ENCODE data around the gene GIT2. TPM values are rescaled to one million over a fixed set of nuclear protein-coding genes. Genes with fewer than 3 reads are reported as not detected.

The GIT2 gene
- total and polyA plus RNA-seq, 8 donors: 6.4 to 98.6 (median 39.2) TPM

- no peaks in the 10 kb centered on the region for H3K27me3 ChIP-seq
- intact Hi-C loops (cut with DNase I; ENCODE audit: low total_unique reads): no loop called here
- no peak overlapping the region for H3K4me3 ChIP-seq
- TF ChIP-seq EP300 (IDR thresholded peaks at IDR 0.05) (no peak), CTCF (IDR thresholded peaks at IDR 0.05) (no peak), POLR2AphosphoS5 (IDR thresholded peaks at IDR 0.05) (no peak), POLR2A (IDR thresholded peaks at IDR 0.05) (no peak)
- no peak for DNase-seq
- peaks cover 43 to 98% (median 94%) of the 10 kb centered on the region in 4 donors for H3K36me3 ChIP-seq
- H3K4me1 ChIP-seq: peaks cover 0 to 12% (median 0%) of the 10 kb centered on the region in 4 donors
- H3K27ac ChIP-seq: peak overlapping the region in 2 of 5 donors; percentile 31 to 69
- H3K9me3 ChIP-seq: no peaks in the 10 kb centered on the region
- WGBS, 5 donors: 64 to 81% (median 80%) methylated on average over 2 of the region's 2 CpGs
These were observed 28.1 kb downstream of the GIT2 start for GRCh38 chr12:109968032-109968420.

GRCh38 chr12:109967383-109968031, 28.7 kb downstream of the GIT2 start:
- no peak overlapping the region for H3K4me3 ChIP-seq
- TF ChIP-seq CTCF (IDR thresholded peaks at IDR 0.05) (no peak), POLR2A (IDR thresholded peaks at IDR 0.05) (no peak)
- H3K4me1 ChIP-seq: peaks cover 0 to 12% (median 0%) of the 10 kb centered on the region in 4 donors
- intact Hi-C loops (cut with DNase I; ENCODE audit: low total_unique reads): no loop called here
- no peaks in the 10 kb centered on the region for H3K27me3 ChIP-seq
- peak overlapping the region in 2 of 5 donors; percentile 31 to 69 for H3K27ac ChIP-seq
- H3K9me3 ChIP-seq: no peaks in the 10 kb centered on the region
- DNase-seq: no peak
- H3K36me3 ChIP-seq: peaks cover 38 to 98% (median 94%) of the 10 kb centered on the region in 4 donors
- 64 to 78% (median 72%) methylated on average over 8 of the region's 8 CpGs for WGBS, 5 donors

GRCh38 chr12:109966546-109966945, 29.6 kb downstream of the GIT2 start:
- no peaks in the 10 kb centered on the region for H3K9me3 ChIP-seq
- WGBS, 5 donors: 88 to 96% (median 92%) methylated on average over 4 of the region's 4 CpGs
- no peak for TF ChIP-seq CTCF (IDR thresholded peaks at IDR 0.05)
- TF ChIP-seq EP300 (IDR thresholded peaks at IDR 0.05): no peak
- peaks cover 0 to 12% (median 0%) of the 10 kb centered on the region in 4 donors for H3K4me1 ChIP-seq
- H3K27me3 ChIP-seq: no peaks in the 10 kb centered on the region
- H3K27ac ChIP-seq: no peak overlapping the region
- no peak for DNase-seq
- no peak overlapping the region for H3K4me3 ChIP-seq
- H3K36me3 ChIP-seq: peaks cover 34 to 98% (median 94%) of the 10 kb centered on the region in 4 donors
- intact Hi-C loops (cut with DNase I; ENCODE audit: low total_unique reads): no loop called here

GRCh38 chr12:109963743-109964429, 32.3 kb downstream of the GIT2 start:
- no peaks in the 10 kb centered on the region for H3K27me3 ChIP-seq
- no peaks in the 10 kb centered on the region for H3K9me3 ChIP-seq
- no peak for DNase-seq
- intact Hi-C loops (cut with DNase I; ENCODE audit: low total_unique reads): no loop called here
- 39 to 60% (median 54%) methylated on average over 4 of the region's 4 CpGs for WGBS, 5 donors
- H3K27ac ChIP-seq: peak overlapping the region in 1 of 5 donors; percentile 16
- peaks cover 28 to 100% (median 95%) of the 10 kb centered on the region in 4 donors for H3K36me3 ChIP-seq
- no peak overlapping the region for H3K4me3 ChIP-seq
- no peak for TF ChIP-seq EP300 (IDR thresholded peaks at IDR 0.05)
- no peak for TF ChIP-seq POLR2A (IDR thresholded peaks at IDR 0.05)
- TF ChIP-seq POLR2AphosphoS5 (IDR thresholded peaks at IDR 0.05): no peak
- no peak for TF ChIP-seq CTCF (IDR thresholded peaks at IDR 0.05)
- peaks cover 0 to 12% (median 0%) of the 10 kb centered on the region in 4 donors for H3K4me1 ChIP-seq
